NOMO-1 treated with dmso at 0.1 percent for 144 hours (cell line): ENCODE measurements around the gene TM7SF3.
A peak's percentile ranks its signal among the peaks of the same experiment; 100 is the strongest.
"Not testable (repeated sequence)": the region's sequence is repeated elsewhere in the genome, so short reads cannot be mapped to it uniquely, and the experiment has no call there.

Experiments
- DNase-seq: peaks from one replicate; lab custom pipeline; 2025; ENCODE audit not compliant: unreplicated experiment; lab: John Stamatoyannopoulos, UW

Gene TM7SF3

DNA sequence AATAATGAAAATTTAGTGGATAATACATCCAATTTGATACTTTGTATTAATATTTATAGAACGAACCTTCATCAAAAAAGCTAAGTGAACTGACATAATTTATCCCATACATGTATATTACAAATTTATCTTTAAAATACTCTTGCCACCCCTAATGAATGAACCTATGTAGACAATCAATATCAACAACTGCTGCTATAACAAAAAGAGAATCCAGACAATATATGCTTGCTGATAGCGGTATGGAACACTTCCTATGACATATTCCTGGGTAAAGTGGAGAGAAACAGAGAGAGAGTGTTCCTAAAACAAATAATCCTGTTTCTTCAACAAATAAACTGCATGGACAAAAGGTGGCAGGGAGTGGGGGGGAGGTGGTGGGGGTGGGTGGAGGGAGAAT lies 31.3 kb downstream of the TM7SF3 start:
- DNase-seq, result no peak

DNA sequence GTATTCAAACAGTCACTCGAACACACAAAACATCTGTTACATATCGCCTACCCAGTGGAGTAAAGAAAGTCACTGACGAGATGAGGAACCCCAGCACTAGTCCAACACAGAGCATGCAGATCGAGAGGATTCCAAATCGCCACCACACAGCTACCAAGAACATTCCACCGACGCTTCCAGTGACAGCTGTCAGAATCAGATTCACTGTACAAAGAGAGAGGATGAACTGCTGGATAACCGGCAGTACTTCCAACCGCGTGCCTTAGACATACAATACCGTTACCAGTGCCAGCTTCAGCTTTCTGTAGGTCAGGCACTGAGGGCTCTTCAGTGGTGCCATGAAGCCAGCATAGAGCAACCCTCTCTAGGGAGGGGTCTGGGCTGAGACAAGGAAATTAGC lies 34.5 kb downstream of the TM7SF3 start:
- no peak for DNase-seq

GRCh38 chr12:26978801-26979200 lies 35.4 kb downstream of the TM7SF3 start:
- DNase-seq, result no peak

GRCh38 chr12:26976687-26977086 lies 37.5 kb downstream of the TM7SF3 start:
- no peak for DNase-seq

DNA sequence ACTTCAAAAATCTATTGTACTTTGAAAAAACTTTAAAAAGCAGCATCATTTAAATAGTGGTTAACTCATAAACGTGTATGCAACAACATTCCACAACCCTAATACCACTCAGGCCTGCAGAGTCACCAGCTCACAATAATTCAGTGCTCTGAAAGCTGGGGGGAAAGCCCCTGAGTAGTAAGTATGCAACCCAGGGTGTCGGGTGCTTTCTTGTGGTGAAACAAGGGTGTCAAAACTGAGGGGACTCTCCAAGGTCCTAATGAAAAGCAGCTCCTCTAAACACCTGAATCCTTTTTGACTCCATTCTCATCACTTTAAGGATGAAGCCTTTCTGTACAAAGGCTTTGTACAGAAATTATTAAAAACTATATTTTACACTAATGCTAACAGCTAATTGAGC lies 42.2 kb downstream of the TM7SF3 start:
- DNase-seq, result no peak

DNA sequence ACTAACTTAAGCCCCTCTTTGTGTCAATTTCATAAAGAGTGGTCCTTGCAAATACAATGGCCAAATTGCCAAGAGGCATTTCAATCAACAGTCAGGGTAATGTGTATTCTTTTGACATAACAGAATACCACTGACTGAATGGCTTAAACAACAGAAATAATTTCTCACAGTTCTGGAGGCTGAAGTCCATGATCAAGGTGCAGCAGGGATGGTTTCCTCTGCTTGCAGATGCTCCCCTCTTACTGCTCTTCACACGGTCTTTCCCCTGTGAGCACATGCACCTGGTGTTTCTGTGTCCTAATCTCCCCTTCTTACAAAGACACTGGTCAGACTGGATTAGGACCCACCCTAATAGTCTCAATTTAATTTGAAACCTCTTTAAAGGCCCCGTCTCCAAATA lies 44.0 kb downstream of the TM7SF3 start:
- DNase-seq, result no peak

GRCh38 chr12:26966842-26967241 lies 47.3 kb downstream of the TM7SF3 start:
- DNase-seq, result no peak

- DNase-seq, result no peak
These were observed 50.8 kb downstream of the TM7SF3 start for GRCh38 chr12:26963413-26963812.

DNA sequence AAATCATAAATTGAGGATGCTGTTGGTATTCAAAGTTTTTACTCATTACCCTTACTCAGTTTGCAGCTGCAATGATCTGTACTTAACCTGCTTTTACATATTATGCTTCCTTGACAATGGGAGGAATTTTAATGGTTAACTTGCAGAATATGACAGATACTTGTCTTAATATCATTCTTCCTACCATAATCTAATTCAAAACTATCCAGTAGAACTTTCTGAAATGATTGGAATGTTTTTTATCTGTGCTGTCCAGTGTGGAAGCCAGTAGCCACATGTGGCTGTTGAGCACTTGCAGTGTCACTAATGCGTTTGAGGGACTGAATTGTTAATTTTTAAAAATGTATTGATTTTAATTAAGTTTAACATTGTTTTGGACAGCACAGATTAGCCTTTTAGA lies 52.4 kb downstream of the TM7SF3 start:
- no peak for DNase-seq

- not testable (repeated sequence) for DNase-seq
These were observed 52.8 kb downstream of the TM7SF3 start for GRCh38 chr12:26961391-26961790.

DNA sequence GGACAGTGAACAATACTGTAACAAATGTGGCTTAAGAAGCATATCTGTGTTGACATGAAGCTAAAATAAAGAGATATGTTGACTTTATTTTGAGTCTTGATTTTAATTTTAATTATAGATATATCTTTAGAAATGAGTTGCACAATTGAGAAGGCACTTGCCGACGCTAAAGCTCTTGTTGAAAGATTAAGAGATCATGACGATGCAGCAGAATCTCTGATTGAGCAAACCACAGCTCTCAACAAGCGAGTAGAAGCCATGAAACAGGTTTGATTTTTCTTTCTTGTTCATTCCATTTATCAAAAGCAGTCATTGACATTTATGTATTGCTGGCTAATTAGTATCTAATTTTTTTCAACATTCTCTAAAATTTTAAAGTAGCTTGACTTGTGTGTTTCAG lies 60.2 kb downstream of the TM7SF3 start:
- peak; percentile 13 for DNase-seq

GRCh38 chr12:26953447-26953846 lies 60.7 kb downstream of the TM7SF3 start:
- no peak for DNase-seq

DNA sequence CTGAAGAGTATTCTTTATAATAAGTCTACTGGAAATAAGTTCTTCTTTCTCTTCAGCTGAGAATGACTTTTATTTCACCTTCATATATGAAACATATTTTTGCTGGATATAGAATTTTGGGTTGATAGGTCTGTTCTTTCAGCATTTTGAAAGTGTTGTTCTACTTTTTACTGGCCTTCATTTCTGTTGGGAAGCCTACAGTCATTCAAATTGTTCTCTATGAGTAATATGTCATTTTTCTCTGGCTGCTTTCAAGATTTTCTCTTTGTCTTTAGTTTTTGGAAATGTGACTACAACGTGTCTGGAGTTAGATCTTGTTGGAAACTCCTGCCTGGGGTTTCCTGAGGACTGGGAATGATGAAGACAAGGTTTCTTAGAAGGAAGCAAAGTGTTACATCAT lies 65.9 kb downstream of the TM7SF3 start:
- no peak for DNase-seq

DNA sequence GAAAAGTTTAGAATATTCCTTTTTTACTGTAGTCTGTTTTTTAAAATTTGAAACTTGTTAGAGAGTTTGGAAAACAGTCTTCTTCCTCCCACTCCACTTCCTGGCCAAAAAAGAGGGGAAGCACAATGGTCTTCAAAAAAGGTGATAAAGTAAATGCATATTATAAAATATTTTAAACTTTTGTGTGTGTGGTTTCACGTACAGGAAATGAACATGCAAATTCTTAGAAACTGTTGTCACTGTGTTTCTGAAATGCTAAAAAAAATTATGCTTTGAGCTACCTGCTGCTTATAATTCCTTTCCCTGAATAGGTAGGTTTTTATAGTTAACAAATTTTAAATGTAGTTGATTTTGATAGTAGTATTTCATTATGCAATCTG lies 73.0 kb downstream of the TM7SF3 start:
- no peak for DNase-seq

DNA sequence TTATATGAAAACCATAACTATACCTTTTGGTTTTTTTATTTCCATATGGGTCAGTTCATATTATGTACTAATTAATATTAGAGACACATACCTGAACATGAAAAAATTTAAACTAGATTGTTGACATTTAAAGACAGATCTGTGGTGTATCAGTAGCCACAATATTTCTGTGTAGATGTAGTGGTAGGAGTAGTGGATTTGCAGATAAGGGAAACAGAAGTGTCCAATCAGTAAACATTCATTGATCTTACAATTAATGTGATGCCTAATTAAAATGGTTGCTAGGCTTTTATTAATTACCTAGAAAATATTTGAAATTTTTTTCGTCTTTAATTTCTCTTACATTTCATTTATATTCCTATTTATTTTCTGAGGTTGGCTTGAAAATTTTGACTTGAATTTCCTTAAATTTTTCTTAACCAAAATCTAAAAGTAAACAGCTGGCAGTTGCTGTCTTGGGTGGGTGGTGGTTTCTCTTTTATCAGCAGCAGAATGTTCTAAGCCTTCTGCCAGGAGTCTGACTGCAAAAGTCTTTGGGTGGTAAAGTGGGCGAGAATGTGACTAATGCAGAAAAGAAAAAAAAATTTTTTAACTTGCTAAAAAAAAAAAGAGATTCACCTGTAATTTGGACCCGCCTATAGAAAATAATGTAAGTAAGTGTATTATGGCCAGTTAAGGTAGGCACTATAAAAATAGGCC lies 73.5 kb downstream of the TM7SF3 start:
- DNase-seq, result no peak

DNA sequence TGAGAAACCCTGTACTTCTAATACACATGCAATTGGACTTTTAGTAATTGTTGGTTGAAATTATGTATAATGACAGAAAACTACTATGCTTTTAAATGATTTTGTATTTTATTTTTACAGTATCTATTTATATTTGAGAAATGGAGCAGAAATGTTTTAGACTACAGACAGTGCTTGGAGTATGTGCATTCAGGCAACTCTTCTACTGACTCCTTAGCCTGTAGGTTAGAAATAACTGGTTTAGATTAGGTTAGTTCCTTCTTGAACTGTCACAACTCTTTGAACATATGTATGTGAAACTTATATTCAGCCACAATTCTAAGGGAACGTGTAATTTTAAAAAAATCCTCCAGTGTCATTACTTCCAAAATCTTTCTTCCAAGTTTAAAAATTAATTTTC lies 74.2 kb downstream of the TM7SF3 start:
- no peak for DNase-seq

- DNase-seq, result no peak
These were observed 74.9 kb downstream of the TM7SF3 start for GRCh38 chr12:26939192-26939832.

GRCh38 chr12:26938701-26939062 lies 75.5 kb downstream of the TM7SF3 start:
- DNase-seq, result no peak

- peak; percentile 99 for DNase-seq
These were observed 76.1 kb downstream of the TM7SF3 start, which contains the start of the genes FGFR1OP2 and INTS13 for GRCh38 chr12:26937863-26938700. FGFR1OP2 (plus strand) TSS chr12:26938470; CDS start chr12:26954159, 15,689 bp downstream. INTS13 (minus strand) TSS chr12:26937981; CDS start chr12:26936803, 1,178 bp downstream.

DNA sequence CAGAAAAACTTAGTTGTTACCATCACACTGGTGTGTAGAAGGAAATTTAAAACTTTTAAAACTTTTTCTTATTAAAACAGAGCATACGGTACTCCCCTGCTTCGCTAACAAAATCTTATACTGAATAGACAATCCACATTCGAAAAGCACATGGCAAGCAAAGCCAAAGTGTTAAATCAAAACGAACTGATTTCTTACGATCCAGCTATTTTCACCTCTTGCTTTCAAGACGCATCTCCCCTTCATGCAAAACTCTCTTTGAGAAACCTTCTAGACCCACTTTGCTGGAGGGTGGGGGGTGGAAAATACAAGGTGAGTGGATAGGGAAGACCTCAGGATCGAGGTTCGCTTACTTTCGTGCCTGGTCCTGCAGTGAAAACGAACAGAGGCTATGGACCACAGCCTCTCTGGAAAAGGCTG lies 76.7 kb downstream of the TM7SF3 start:
- DNase-seq, result peak; percentile 51

DNA sequence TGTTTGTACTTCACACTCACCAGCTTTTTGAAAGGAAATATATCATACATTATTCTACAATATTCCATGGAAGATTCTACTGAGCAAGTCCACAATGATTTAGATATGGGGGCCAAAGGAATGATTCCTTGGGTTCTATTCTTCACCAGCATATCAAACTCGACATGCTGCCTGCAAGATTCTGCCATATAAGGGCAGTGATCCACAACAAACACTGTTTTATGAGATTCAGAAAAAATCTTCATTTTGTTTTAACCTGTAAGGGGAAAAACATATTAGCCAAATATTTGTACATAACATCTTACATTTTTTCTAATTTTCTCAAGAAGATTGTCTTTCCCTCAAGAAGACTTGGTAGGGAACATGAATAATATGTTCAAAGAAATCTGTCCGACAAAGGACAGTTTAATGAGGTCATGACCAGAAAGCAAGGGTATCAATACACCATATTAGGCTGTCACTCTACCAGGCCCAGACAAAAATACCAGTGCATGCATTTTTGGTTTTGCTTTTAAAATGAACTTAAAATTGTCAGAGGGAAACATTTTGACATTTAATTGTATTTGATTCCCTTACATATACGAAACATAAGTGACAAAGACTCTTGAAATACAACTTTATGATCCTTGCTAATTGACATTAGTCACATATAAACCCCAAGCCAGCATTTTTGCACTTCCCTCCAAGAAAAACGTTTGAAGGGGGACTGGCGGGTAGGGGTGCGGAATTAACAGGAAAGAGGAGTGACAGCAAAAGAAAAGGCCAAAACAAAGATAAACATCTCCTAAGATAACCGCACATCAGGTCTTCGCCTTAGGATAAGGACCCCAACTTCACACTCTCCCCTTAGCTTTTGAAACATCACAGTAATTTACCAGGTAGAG lies 77.4 kb downstream of the TM7SF3 start:
- peak; percentile 11 for DNase-seq
